ENCODE measurements around the gene HS6ST2. TPM values are rescaled to one million over a fixed set of nuclear protein-coding genes. Genes with fewer than 3 reads are reported as not detected.

The HS6ST2 gene
- total and polyA plus RNA-seq, 4 donors: under 0.01 to 1.4 (median 0.01) TPM; not detected in 1

DNA sequence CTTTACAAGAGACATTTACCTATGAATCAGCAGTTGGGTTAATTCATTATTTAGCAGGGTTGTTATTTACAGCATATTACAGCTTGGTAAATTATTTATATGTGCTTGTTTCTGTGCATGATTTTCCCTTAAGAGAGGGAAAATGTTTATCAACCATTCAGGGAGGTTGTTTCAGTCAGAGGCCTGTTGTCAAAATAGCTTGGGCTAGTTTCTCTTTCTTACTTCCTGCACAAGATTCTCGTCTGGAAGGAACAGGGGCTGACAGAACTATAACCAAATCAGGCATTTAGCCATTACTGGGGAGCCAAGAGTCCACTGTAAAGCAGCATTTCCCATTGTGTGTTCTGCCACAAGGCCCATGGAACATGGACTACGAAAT, 135.8 kb downstream of the HS6ST2 start:
- TF ChIP-seq MAX (IDR thresholded peaks at IDR 0.05) (no peak), GABPA (IDR thresholded peaks at IDR 0.05 in 1 of 2, conservative IDR thresholded peaks at IDR 0.05 in 1 of 2) (no peak), HNF4G (IDR thresholded peaks at IDR 0.05) (no peak), YY1 (IDR thresholded peaks at IDR 0.05) (no peak), FOXA1 (IDR thresholded peaks at IDR 0.05) (no peak), TAF1 (conservative IDR thresholded peaks at IDR 0.05) (no peak), EGR1 (IDR thresholded peaks at IDR 0.05; ENCODE audit: low read depth in 2 of 2) (no peak), FOXA2 (IDR thresholded peaks at IDR 0.05) (no peak), HNF4A (conservative IDR thresholded peaks at IDR 0.05) (no peak), JUND (IDR thresholded peaks at IDR 0.05) (no peak), NR2F2 (IDR thresholded peaks at IDR 0.05) (no peak)
- TF ChIP-seq, protein P1, sequence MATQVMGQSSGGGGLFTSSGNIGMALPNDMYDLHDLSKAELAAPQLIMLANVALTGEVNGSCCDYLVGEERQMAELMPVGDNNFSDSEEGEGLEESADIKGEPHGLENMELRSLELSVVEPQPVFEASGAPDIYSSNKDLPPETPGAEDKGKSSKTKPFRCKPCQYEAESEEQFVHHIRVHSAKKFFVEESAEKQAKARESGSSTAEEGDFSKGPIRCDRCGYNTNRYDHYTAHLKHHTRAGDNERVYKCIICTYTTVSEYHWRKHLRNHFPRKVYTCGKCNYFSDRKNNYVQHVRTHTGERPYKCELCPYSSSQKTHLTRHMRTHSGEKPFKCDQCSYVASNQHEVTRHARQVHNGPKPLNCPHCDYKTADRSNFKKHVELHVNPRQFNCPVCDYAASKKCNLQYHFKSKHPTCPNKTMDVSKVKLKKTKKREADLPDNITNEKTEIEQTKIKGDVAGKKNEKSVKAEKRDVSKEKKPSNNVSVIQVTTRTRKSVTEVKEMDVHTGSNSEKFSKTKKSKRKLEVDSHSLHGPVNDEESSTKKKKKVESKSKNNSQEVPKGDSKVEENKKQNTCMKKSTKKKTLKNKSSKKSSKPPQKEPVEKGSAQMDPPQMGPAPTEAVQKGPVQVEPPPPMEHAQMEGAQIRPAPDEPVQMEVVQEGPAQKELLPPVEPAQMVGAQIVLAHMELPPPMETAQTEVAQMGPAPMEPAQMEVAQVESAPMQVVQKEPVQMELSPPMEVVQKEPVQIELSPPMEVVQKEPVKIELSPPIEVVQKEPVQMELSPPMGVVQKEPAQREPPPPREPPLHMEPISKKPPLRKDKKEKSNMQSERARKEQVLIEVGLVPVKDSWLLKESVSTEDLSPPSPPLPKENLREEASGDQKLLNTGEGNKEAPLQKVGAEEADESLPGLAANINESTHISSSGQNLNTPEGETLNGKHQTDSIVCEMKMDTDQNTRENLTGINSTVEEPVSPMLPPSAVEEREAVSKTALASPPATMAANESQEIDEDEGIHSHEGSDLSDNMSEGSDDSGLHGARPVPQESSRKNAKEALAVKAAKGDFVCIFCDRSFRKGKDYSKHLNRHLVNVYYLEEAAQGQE (IDR thresholded peaks at IDR 0.05): no peak
- TF ChIP-seq, protein P2, sequence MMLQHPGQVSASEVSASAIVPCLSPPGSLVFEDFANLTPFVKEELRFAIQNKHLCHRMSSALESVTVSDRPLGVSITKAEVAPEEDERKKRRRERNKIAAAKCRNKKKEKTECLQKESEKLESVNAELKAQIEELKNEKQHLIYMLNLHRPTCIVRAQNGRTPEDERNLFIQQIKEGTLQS (IDR thresholded peaks at IDR 0.05): no peak
- Histone ChIP-seq H3K9me3 (ENCODE audit: control insufficient read depth in 4 of 4, low read length in 3 of 4) (no peaks in the 10 kb centered on the region), H3K36me3 (ENCODE audit: control insufficient read depth in 4 of 4, insufficient read depth in 3 of 4, low read depth in 1 of 4, low read length in 3 of 4) (no peaks in the 10 kb centered on the region), H3K4me3 (ENCODE audit: low read depth in 1 of 3, low read length in 3 of 3) (no peak overlapping the region), H3K27ac (ENCODE audit: low read depth in 1 of 2, low read length in 2 of 2) (no peak overlapping the region), H3K27me3 (ENCODE audit: control insufficient read depth in 4 of 4, insufficient read depth in 4 of 4, low read length in 3 of 4) (no peaks in the 10 kb centered on the region), H3K9ac (ENCODE audit: low read depth in 1 of 2, low read length in 2 of 2) (no peak overlapping the region), H3K4me1 (ENCODE audit: control insufficient read depth in 4 of 4, insufficient read depth in 4 of 4, low read length in 3 of 4) (no peaks in the 10 kb centered on the region)
- 61% methylated on average over 2 of the region's 2 CpGs for WGBS
- no peak for DNase-seq (ENCODE audit: low spot score)

DNA sequence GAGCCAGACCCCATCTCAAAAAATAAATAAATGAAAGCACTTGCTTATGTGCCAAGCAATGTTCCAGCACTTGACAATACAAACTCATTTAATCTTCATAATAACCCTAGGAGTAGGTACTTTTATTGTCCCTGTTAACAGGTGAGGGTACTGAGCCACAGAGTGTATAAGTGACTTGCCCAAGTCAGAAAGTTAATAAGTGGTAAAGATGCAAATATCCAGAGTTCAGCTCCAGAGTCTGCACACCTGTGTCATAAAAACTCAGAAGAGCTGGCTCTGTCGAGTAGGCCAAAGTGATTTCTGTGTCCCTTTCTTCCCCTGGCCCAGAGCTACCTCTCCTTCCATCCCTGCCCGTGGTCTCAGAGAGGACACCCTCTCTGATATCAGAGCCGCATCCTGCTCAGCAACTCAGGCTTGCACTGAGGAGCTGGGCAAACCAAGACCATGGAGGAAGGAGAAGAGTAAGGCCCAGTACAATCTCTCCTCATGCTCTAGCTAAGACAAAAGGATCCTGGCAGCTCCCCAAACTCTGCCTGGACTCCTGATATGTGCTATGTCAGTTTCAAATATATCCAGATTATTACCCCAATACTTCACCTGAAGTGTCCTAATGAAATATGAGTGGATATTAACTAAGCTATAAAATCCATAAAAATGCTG, 136.3 kb downstream of the HS6ST2 start:
- Histone ChIP-seq H3K36me3 (ENCODE audit: control insufficient read depth in 4 of 4, insufficient read depth in 3 of 4, low read depth in 1 of 4, low read length in 3 of 4) (no peaks in the 10 kb centered on the region), H3K27ac (ENCODE audit: low read depth in 1 of 2, low read length in 2 of 2) (no peak overlapping the region), H3K27me3 (ENCODE audit: control insufficient read depth in 4 of 4, insufficient read depth in 4 of 4, low read length in 3 of 4) (no peaks in the 10 kb centered on the region), H3K9me3 (ENCODE audit: control insufficient read depth in 4 of 4, low read length in 3 of 4) (no peaks in the 10 kb centered on the region), H3K4me1 (ENCODE audit: control insufficient read depth in 4 of 4, insufficient read depth in 4 of 4, low read length in 3 of 4) (no peaks in the 10 kb centered on the region), H3K9ac (ENCODE audit: low read depth in 1 of 2, low read length in 2 of 2) (no peak overlapping the region), H3K4me3 (ENCODE audit: low read depth in 1 of 3, low read length in 3 of 3) (no peak overlapping the region)
- DNase-seq (ENCODE audit: low spot score): no peak
- WGBS: 57% methylated on average over 3 of the region's 3 CpGs
- TF ChIP-seq HNF4G (IDR thresholded peaks at IDR 0.05): no peak
- no peak for TF ChIP-seq RAD21 (IDR thresholded peaks at IDR 0.05)
- no peak for TF ChIP-seq JUND (IDR thresholded peaks at IDR 0.05)
- TF ChIP-seq, protein P3, sequence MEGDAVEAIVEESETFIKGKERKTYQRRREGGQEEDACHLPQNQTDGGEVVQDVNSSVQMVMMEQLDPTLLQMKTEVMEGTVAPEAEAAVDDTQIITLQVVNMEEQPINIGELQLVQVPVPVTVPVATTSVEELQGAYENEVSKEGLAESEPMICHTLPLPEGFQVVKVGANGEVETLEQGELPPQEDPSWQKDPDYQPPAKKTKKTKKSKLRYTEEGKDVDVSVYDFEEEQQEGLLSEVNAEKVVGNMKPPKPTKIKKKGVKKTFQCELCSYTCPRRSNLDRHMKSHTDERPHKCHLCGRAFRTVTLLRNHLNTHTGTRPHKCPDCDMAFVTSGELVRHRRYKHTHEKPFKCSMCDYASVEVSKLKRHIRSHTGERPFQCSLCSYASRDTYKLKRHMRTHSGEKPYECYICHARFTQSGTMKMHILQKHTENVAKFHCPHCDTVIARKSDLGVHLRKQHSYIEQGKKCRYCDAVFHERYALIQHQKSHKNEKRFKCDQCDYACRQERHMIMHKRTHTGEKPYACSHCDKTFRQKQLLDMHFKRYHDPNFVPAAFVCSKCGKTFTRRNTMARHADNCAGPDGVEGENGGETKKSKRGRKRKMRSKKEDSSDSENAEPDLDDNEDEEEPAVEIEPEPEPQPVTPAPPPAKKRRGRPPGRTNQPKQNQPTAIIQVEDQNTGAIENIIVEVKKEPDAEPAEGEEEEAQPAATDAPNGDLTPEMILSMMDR (IDR thresholded peaks at IDR 0.05; ENCODE audit: low read depth, low read length, missing input control): no peak
- no peak for TF ChIP-seq HNF4A (conservative IDR thresholded peaks at IDR 0.05)
- no peak for TF ChIP-seq FOXA2 (IDR thresholded peaks at IDR 0.05)
- TF ChIP-seq TAF1 (conservative IDR thresholded peaks at IDR 0.05): no peak
- TF ChIP-seq, protein P2 (IDR thresholded peaks at IDR 0.05): no peak
- no peak for TF ChIP-seq FOXA1 (IDR thresholded peaks at IDR 0.05)
- TF ChIP-seq RXRA (IDR thresholded peaks at IDR 0.05): no peak
- TF ChIP-seq GABPA (IDR thresholded peaks at IDR 0.05 in 1 of 2, conservative IDR thresholded peaks at IDR 0.05 in 1 of 2): no peak
- no peak for TF ChIP-seq EGR1 (IDR thresholded peaks at IDR 0.05; ENCODE audit: low read depth in 2 of 2)
- no peak for TF ChIP-seq YY1 (IDR thresholded peaks at IDR 0.05)
- TF ChIP-seq, protein P1 (IDR thresholded peaks at IDR 0.05): no peak
- no peak for TF ChIP-seq ZBTB33 (IDR thresholded peaks at IDR 0.05)
- TF ChIP-seq SP1 (IDR thresholded peaks at IDR 0.05): no peak
- no peak for TF ChIP-seq MAX (IDR thresholded peaks at IDR 0.05)
- no peak for TF ChIP-seq NR2F2 (IDR thresholded peaks at IDR 0.05)
